GM12874 (cell line): ENCODE results near the gene CDH18.

Experiments used
- CTCF ChIP-seq: IDR thresholded peaks from 2 replicates; pipeline ENCODE4 v1.5.1; 2011; ENCODE audit warnings: low read depth, mild to moderate bottlenecking, control low read depth, low read length, moderate library complexity; ENCODE audit not compliant: insufficient read depth

Gene CDH18

GRCh38 chr5:19886123-19886917 lies 101.7 kb downstream of the CDH18 start:
- TF ChIP-seq CTCF, result no peak

DNA sequence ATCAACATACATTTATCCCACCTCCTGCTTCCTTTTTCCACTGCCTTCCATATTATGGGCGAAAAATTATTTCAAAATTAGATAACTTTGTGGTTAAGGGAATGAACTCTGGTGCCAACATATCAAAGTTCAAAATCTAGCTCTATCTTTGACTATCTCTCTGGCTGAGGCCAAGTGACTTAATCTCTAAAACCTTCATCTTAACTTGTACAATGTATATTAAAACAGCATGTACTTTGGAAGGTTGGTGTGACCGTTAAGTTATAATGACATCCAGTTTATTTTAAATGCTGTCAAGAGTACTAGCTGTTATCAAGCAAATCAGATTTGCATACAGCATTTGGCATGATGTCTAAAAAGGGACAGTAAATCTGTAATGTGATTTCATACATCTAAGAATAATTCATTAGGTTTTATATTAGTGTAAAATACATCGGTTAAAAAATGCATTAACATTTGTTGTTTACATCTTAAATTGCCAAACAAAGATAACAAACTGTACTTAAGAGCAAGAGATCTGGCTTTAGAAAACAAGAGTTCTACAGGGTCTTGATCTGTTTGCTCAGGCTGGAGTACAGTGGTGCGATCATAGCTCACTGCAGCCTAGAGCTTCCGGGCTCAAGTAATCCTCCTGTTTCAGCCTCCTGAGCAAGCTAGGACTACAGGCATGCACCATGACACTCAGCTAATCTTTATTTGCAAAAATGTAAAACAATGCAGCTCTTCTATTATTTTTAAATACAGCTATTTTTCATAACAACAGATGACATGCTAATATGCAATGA lies 102.8 kb downstream of the CDH18 start:
- no peak for TF ChIP-seq CTCF

DNA sequence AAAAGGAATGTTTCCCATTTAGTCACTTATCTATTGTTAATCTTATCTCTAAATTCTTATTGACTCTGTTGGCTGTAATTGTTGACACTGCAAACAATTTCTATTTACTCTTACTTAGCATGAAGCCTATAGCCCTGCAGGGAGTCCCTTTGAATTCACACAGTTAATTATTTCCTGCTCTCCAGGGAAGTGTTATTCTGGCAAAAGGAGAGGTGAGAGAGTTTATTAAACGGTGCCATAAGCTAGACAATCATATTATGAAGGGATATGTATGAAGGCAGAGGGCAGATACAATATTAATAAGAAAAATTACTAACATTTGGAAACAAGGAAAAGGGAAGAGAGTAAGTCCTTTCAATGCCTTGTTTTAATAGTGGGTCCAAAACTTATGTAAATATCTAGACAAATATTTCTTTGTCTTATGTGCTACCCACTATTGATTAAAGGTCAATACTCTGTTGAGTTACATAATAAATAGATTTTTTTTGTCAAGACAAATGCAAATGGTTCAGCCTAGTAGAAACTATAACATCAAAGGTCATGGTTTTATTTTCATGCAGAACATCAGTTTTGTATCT lies 107.1 kb downstream of the CDH18 start:
- no peak for TF ChIP-seq CTCF

- no peak for TF ChIP-seq CTCF
Observed at GRCh38 chr5:19880458-19880857, 107.5 kb downstream of the CDH18 start.

DNA sequence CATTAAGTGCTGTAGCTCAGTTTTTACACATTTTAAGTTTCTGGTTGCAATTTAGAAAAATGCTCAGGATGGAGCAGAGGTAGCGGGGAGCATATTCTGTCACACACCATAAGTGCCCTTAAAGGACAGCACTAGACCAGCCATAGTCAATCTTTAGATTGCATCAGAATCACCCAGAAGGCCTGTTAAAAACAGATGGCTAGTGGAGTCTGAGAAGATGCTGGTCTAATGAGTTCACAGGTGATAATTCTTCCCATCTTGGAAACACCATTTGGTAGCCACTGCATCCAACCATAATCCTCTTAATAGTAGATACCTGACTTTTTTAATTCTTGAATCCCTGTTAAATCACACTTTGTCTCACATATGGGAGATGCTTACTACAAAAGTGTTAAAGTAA lies 113.2 kb downstream of the CDH18 start:
- no peak for TF ChIP-seq CTCF

DNA sequence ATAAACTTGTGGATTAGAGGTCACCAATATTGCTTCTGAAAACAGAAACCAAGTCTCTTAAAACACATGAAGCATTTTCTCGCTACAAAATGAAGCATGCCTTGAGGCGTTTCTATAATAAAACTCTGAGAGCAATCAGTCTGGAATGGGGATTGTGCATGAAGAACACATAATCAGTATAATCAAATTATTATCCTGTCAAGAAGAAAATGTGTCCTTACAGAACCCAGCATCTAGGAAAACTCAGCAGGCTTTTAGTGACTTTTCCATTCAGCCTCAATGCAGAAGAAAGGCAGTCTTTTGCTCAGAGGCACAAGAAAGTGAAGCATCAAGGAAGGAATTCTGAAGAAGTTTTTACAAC lies 121.9 kb downstream of the CDH18 start:
- TF ChIP-seq CTCF, result no peak

- TF ChIP-seq CTCF, result no peak
Observed at GRCh38 chr5:19865336-19866089, 122.5 kb downstream of the CDH18 start.
